OCI-LY1 (cell line): ENCODE results near the gene LMF2.

ENCODE experiments used
- H2AFZ ChIP-seq: fragments of 200-600 bp; sonication (generic), shearing (Covaris generic); 2 replicates; pipeline ENCODE4 v1.6.0; 2014; ENCODE audit warnings: antibody characterized with exemption, mild to moderate bottlenecking, low read length
- H3F3A ChIP-seq: fragments of 200-600 bp; sonication (generic), shearing (Covaris generic); 2 replicates; pipeline ENCODE4 v1.6.0; 2014; ENCODE audit warnings: mild to moderate bottlenecking, antibody characterized with exemption, low read length, moderate library complexity; ENCODE audit not compliant: insufficient read depth
- H3K27ac ChIP-seq: fragments of 200-600 bp; sonication (generic); 2 replicates; pipeline ENCODE4 v1.5.1; 2014; ENCODE audit warnings: low read length, mixed run types, mild to moderate bottlenecking, low read depth; ENCODE audit not compliant: poor library complexity, severe bottlenecking
- H3K27me3 ChIP-seq: fragments of 200-600 bp; sonication (generic); 2 replicates; pipeline ENCODE4 v1.6.0; 2014; ENCODE audit warnings: antibody characterized with exemption, mild to moderate bottlenecking, low read length, moderate library complexity; ENCODE audit not compliant: insufficient read depth
- H3K36me3 ChIP-seq: fragments of 200-600 bp; sonication (generic); 2 replicates; pipeline ENCODE4 v1.6.1; 2014; ENCODE audit warnings: mild to moderate bottlenecking, antibody characterized with exemption, low read length, moderate library complexity, mixed read lengths; ENCODE audit not compliant: insufficient read depth
- H3K4me1 ChIP-seq: fragments of 200-600 bp; sonication (generic); 2 replicates; pipeline ENCODE4 v1.5.1; 2014; ENCODE audit warnings: mild to moderate bottlenecking, low read length, moderate library complexity; ENCODE audit not compliant: insufficient read depth, severe bottlenecking
- H3K4me2 ChIP-seq: fragments of 200-600 bp; sonication (generic), shearing (Covaris generic); 2 replicates; pipeline ENCODE4 v1.6.1; 2014; ENCODE audit warnings: low read length
- H3K4me3 ChIP-seq: fragments of 200-600 bp; sonication (generic); 2 replicates; pipeline ENCODE4 v1.5.1; 2014; ENCODE audit warnings: low read length, low read depth, mild to moderate bottlenecking, mixed read lengths; ENCODE audit not compliant: poor library complexity, severe bottlenecking
- H3K79me2 ChIP-seq: fragments of 200-600 bp; shearing (Covaris generic); 2 replicates; pipeline ENCODE4 v1.6.1; 2016; ENCODE audit warnings: mixed run types, low read length, mixed read lengths; ENCODE audit not compliant: insufficient read depth
- H3K9ac ChIP-seq: fragments of 200-600 bp; sonication (generic), shearing (Covaris generic); 2 replicates; pipeline ENCODE4 v1.6.1; 2014; ENCODE audit warnings: mild to moderate bottlenecking, low read length, mixed read lengths
- H3K9me2 ChIP-seq: fragments of 200-600 bp; sonication (generic), shearing (Covaris generic); 2 replicates; pipeline ENCODE4 v1.6.1; 2014; ENCODE audit warnings: low read depth, mild to moderate bottlenecking, low read length, mixed read lengths
- H3K9me3 ChIP-seq: fragments of 200-600 bp; shearing (Covaris generic); 2 replicates; pipeline ENCODE4 v1.6.1; 2014; ENCODE audit warnings: low read length, mixed read lengths
- H4K20me1 ChIP-seq: fragments of 200-600 bp; sonication (generic), shearing (Covaris generic); 2 replicates; pipeline ENCODE4 v1.6.0; 2016; ENCODE audit warnings: mild to moderate bottlenecking, low read length; ENCODE audit not compliant: insufficient read depth
- CTCF ChIP-seq: fragments of 200-600 bp; sonication (generic), shearing (Covaris generic); IDR thresholded peaks from 2 replicates; pipeline ENCODE4 v1.5.1; 2017; ENCODE audit warnings: mild to moderate bottlenecking, antibody characterized with exemption, low read length, moderate library complexity, mixed read lengths
- EZH2 ChIP-seq: fragments of 200-600 bp; sonication (generic), shearing (Covaris generic); IDR thresholded peaks from 2 replicates; pipeline ENCODE4 v1.8.0; 2017; ENCODE audit warnings: borderline replicate concordance, mixed run types, mild to moderate bottlenecking, antibody characterized with exemption, low read length, moderate library complexity, mixed read lengths

The LMF2 gene

GRCh38 chr22:50489363-50490243 is 17.9 kb downstream of the LMF2 start:
- H3K4me1 ChIP-seq: peaks cover 19% of the 10 kb centered on the region
- no peaks in the 10 kb centered on the region for H3K79me2 ChIP-seq
- no peaks in the 10 kb centered on the region for H3K9me2 ChIP-seq

GRCh38 chr22:50488886-50489285 is 18.6 kb downstream of the LMF2 start:
- no peaks in the 10 kb centered on the region for H4K20me1 ChIP-seq
- no peak overlapping the region for H3K4me2 ChIP-seq
- H3K9me3 ChIP-seq: no peaks in the 10 kb centered on the region
- no peaks in the 10 kb centered on the region for H3K79me2 ChIP-seq
- no peaks in the 10 kb centered on the region for H3K9me2 ChIP-seq
- peaks cover 26% of the 10 kb centered on the region for H3K4me1 ChIP-seq
- TF ChIP-seq CTCF (no peak), EZH2 (no peak)
- H3K27me3 ChIP-seq: no peaks in the 10 kb centered on the region
- H3K9ac ChIP-seq: no peak overlapping the region
- no peak overlapping the region for H3K4me3 ChIP-seq
- no peak overlapping the region for H2AFZ ChIP-seq
- H3K27ac ChIP-seq: no peak overlapping the region
- H3F3A ChIP-seq: no peaks in the 10 kb centered on the region
- H3K36me3 ChIP-seq: no peaks in the 10 kb centered on the region

More at GRCh38 chr22:50489363-50490243, 17.9 kb downstream of the LMF2 start:
- no peak overlapping the region for H3K9ac ChIP-seq
- no peak overlapping the region for H3K27ac ChIP-seq
- no peaks in the 10 kb centered on the region for H3K9me3 ChIP-seq
- H3F3A ChIP-seq: no peaks in the 10 kb centered on the region
- no peak overlapping the region for H3K4me3 ChIP-seq
- no peaks in the 10 kb centered on the region for H3K36me3 ChIP-seq
- no peak overlapping the region for H2AFZ ChIP-seq
- H3K27me3 ChIP-seq: no peaks in the 10 kb centered on the region
- H4K20me1 ChIP-seq: no peaks in the 10 kb centered on the region
- H3K4me2 ChIP-seq: no peak overlapping the region
- TF ChIP-seq CTCF (no peak), EZH2 (no peak)

GRCh38 chr22:50488006-50488677 is 19.4 kb downstream of the LMF2 start:
- no peaks in the 10 kb centered on the region for H3K27me3 ChIP-seq
- H3K9ac ChIP-seq: no peak overlapping the region
- no peak overlapping the region for H2AFZ ChIP-seq
- H3K4me2 ChIP-seq: no peak overlapping the region
- H3F3A ChIP-seq: no peaks in the 10 kb centered on the region
- no peaks in the 10 kb centered on the region for H4K20me1 ChIP-seq
- H3K4me1 ChIP-seq: peaks cover 28% of the 10 kb centered on the region
- no peaks in the 10 kb centered on the region for H3K9me3 ChIP-seq
- no peaks in the 10 kb centered on the region for H3K36me3 ChIP-seq
- no peaks in the 10 kb centered on the region for H3K9me2 ChIP-seq
- no peak overlapping the region for H3K4me3 ChIP-seq
- no peaks in the 10 kb centered on the region for H3K79me2 ChIP-seq
- H3K27ac ChIP-seq: no peak overlapping the region
- TF ChIP-seq CTCF (no peak), EZH2 (no peak)
